Stimulated activated CD8-positive, alpha-beta memory T cell treated with anti-CD3 and anti-CD28 coated beads, Interleukin-12 subunit alpha, Interleukin-12 subunit beta, amount 100 ng/mL, for 4 hours (primary cell): Measurements from ENCODE around the gene VPS50.
A peak's percentile ranks its signal among the peaks of the same experiment; 100 is the strongest.

Source experiments
- DNase-seq: peaks from one replicate; pipeline ENCODE4 v3.0.0-alpha.2; 2020; ENCODE audit warnings: low read depth

VPS50 gene

DNA sequence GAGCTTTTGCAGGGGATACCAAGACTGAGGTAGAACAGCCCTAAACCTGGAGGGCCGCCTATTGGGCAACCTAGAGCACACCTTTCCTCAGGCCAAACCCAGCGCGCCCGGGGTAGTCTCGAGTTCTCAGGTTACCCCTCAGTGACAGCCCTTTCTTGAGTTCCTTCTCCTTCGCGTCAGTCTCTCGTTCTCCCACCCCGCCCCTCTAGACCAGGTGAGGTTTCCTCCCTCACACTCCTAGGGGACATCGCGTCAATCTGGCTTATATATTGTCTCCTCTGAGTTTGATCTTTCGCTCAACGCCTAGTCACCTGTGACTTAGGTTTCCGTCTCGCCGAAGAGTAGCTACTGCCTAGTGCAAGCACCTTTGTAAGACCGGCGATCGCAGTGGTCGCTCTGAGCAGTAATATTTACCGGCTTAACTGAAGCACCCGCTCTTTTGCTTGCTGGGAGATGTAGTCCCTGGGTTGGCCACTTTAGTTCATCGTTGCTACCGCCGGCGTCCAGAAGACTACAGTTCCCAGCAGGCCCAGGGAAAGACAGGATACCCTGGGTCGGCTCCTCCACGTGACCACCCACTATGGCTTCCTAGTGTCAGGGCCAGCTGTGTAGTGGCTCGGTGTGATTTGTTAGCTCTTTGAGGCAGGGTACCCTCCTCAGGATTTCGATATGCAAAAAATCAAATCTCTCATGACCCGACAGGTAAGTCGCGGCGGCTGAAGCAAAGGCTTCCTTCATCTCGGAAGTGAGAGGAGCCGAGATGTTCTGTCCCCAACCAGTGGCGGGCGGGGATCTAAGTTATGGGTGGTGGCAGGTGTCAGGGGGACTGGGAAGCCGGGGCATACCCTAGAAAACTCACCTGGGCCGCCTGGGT lies at the start of gene VPS50:
VPS50 (plus strand) TSS at position 568 of the 874 bp plus-strand sequence; CDS start at position 670, 102 bp downstream.
- DNase-seq: peak; percentile 77

- no peak for DNase-seq
Observed at GRCh38 chr7:93185303-93186027, 46.7 kb upstream of the VPS50 start.

- no peak for DNase-seq
Observed at GRCh38 chr7:93188870-93189634, 43.1 kb upstream of the VPS50 start.

GRCh38 chr7:93194386-93194785 lies 37.8 kb upstream of the VPS50 start:
- no peak for DNase-seq

- no peak for DNase-seq
Observed at GRCh38 chr7:93196336-93196735, 35.8 kb upstream of the VPS50 start.

DNA sequence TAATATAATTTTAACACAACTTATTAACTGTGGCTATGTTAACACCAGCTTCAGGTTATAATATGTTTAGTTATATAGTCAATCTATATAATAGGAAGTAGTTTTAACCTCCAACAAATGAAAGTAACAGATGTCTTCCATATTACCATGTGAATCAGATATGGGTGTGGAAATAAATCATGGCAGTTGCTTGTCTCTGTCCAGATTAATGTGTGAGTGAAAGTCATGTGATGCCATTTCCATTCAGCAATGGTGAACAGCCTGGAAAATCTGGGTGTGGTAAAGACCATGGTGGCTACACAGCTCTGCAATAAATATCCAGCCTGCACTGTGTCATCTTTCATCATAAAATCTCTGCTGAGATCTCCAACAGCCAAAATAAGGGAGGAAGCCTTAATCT lies 33.7 kb upstream of the VPS50 start:
- DNase-seq: no peak

DNA sequence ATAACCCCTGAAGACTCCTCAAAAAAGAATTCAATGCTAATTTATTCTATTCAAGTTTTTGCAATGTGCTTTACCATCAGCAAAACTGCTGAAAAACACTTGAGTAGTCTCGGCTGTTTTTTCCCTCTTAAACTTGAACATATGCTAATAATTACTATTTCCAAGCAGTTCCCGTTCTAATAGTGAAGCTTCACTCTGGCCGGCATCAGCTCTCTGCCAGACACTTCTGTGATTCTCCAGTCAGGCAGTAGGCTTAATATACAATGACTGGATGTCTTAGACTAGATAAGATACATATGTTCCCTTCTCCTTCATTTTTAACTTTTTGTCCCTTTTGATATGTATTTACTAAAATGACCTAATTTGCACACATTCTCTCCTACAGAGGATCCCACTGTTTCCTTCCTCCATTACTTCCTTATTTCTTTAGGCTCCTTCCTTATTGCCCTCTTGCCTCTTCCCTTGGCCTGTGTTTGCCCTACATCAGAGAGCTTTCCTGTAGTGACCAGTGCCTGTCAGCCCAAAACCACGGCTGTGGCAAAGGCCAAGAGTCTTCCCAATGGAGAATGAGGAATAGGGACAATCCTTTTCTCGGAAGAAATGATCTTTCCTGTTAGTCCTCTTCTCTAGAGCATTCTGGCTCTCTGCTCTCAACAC lies 29.4 kb upstream of the VPS50 start:
- no peak for DNase-seq

DNA sequence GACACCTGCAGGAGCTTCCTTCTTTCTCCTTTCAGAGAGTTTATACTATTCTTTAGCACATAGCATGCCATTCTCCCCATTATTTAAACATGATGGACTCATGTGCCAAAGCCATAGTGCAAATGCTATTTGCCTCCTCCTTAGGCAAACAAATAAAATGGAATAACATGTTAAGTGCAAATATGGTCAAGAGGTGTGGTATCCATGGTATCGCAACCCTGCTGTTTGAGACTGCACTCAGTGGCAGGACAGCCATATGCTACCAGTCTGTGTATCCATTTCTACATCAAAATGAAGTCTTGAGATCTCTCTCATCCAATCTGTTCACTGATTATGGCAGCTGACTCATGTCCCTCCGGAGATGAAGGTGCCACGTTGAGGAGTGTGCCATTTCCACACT lies 28.7 kb upstream of the VPS50 start:
- no peak for DNase-seq

- no peak for DNase-seq
Observed at GRCh38 chr7:93205046-93205445, 27.1 kb upstream of the VPS50 start.

GRCh38 chr7:93211228-93211818 lies 20.8 kb upstream of the VPS50 start:
- no peak for DNase-seq

DNA sequence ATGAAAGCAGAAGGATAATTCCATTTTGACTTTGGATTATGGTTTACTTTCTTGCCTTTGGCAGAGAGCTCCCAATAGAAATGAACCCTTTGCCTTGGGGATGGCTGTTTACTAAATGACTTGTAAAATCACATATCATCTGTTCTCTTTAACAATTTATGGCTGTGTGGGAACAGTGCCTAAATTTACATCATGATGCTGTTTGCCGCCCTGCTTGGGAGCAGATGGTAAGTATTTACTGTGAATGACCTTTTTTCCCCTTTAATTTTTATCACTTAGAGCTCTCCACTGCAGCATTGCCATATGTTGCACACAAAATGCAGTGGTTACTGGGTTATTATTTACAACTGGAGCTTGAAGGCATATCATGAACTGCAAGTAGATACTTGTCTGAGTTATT lies 19.3 kb upstream of the VPS50 start:
- DNase-seq: no peak

GRCh38 chr7:93218997-93219827 lies 13.0 kb upstream of the VPS50 start:
- DNase-seq: no peak

GRCh38 chr7:93219868-93220267 lies 12.3 kb upstream of the VPS50 start:
- DNase-seq: no peak

DNA sequence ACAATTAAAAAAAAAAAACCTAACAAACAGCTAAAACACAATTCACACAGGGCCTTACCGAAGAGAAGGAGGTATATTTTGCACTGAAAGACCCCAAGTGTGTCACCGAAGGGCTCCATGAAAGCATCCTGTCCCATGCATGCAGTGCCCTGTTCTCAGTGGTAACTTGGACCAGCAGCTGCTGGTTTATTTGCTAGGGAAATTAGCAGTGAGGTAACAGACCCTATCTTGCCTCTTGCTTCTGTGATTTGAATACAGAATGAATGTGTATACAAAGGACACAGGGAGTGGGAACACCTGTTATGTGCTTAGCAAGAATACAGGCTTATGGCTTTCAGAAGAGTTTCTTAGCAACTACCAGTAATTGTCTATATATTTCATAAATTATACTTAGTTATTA lies 5.9 kb upstream of the VPS50 start, which contains the start of gene HEPACAM2:
HEPACAM2 (minus strand) TSS at position 160 of the 400 bp plus-strand sequence.
- no peak for DNase-seq

DNA sequence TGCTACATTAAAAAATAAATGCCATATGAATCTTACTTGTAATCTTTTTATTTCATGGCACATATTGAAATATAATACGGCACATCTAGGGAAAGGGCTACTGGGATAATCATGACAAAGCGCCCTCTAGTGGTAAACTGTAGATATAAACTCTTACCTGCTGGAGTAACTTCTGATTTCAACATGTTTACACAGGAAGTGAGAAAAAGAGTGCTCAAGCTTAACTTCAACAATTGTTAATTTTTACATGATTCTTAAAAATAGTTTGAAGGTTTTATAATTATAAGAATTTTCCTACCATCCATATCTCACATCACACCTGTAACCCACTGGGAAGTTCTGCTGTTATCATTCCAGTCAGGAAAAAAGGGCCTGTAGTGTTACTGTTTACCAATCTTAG lies 3.9 kb upstream of the VPS50 start:
- DNase-seq: no peak

GRCh38 chr7:93231259-93231658 lies 907 bp upstream of the VPS50 start:
- DNase-seq: no peak

DNA sequence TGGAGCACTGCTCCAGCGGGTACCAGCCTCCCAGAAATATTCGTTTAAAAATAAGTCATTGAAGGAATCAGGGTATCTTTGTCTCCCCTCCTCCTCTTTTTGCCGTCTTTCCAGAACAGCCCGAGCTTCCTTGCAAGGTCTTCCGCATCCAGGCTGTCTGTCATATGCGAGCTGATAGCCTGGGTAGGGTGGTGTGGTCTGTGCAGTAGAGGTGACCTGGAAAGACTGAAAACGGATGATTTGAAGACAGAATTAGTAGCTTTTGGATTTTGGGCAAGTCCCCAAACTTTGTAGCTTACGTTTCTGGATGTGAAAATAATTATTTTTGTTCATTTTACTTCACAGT lies 480 bp downstream of the VPS50 start:
- DNase-seq: no peak

- no peak for DNase-seq
Observed at GRCh38 chr7:93235541-93235940, 3.4 kb downstream of the VPS50 start.

- no peak for DNase-seq
Observed at GRCh38 chr7:93238131-93238530, 6.0 kb downstream of the VPS50 start.

DNA sequence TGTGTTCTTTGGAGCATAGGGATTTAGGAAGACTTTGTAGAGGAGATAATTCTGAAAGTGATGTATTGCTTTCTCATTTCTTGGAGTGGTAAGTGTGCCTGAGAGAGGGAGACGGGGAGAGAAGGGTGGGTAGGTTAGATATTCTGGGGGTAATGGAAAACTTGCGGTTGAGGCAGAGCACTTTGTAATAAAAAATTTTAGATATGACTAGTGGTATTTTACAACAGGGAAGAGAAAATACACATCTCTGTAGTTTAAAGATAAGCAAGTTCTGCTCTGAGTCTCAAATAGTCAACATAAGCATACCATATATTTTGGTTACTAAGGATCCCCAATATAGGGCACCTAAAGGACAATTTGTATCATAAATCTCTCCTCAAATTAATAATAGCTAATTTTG lies 6.6 kb downstream of the VPS50 start:
- no peak for DNase-seq

GRCh38 chr7:93239824-93240223 lies 7.7 kb downstream of the VPS50 start:
- no peak for DNase-seq
